GM19395 (cell line): ENCODE results near the gene AHNAK2.
"Not testable (repeated sequence)": the region's sequence is repeated elsewhere in the genome, so short reads cannot be mapped to it uniquely, and the experiment has no call there.

Experiments used
- ATAC-seq: cut with Tn5 transposase; IDR thresholded peaks from one replicate; pipeline ENCODE4 v1.9.1; 2021; ENCODE audit warnings: mild to moderate bottlenecking, moderate library complexity; ENCODE audit not compliant: unreplicated experiment

AHNAK2 gene

DNA sequence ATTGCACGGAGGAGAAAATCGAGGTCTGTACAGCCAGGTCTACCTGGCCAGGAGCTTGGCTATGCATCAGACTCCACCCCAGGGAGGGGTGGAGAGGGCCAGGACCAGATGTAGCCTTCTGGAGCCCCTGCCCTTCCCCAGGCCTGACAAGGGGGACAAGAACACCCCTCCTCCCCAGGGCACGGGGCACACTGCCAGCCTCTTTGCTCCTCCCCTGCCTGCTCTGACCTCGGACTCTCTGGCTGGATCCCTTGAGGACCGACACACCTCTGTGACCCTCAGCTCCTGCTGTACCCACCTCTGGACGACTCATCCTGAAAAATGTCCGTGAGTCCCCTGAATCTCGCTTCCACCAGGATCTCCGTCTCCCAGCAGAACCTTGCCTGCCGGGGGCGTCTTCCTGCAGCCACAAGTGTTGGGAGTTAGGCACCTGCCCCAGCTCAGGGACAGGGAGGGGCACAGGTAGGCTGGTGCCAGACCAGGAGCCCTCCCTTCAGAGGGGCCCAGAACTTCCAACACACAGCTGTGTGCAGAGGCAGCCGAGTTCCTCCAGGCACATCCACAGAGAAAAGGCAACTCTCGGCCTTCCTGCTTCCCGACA lies 21.8 kb downstream of the AHNAK2 start:
- no peak for ATAC-seq

DNA sequence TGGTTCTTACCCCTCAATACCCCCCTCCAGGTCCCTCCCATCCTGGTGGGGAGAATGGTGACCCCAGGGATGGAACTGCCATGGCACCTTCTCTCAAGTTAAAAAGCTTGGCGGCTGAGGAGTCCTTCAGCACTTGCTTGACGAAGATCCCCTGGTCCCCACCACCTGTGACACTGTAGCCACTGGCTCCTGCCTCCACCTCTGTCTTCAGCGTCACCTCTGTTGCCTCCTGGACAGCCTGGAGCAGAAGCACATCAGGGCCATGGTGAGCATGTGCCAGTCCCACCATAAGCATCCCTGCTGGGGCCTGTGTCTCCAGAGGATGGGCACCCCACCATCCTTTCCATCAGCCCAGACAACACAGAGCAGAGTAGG lies 22.8 kb downstream of the AHNAK2 start:
- ATAC-seq = no peak

DNA sequence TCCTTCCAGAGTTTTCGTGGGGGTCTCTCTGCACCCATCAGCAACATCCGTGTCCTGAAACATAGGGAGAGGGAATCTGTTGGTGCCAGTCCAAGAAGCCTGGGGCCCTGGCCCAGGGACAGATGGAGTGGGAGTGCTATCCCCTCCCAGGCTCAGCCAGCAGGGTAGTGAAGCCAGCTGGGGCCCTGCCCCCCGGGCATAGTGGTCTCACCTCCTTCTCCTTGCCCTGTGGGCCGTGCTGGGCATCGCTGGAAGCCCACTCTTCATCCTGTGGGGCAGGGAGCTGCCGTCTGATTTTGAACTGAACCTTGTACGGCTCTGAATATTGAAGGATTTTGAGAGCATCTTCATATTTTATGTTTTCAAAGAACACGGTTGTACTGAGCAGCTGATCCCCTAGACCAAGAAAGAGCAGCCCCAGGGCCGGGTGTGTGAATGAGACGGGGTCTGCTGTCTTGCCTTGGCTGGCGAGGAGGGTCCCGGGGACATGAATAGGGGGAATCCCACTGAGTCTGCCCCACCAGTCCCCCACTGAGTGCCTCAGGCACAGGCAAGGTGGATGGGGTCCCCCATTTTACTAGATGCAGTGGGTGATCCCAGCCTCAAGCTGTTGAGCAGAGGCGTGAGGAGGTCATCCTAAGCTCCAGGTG lies 23.3 kb downstream of the AHNAK2 start:
- ATAC-seq = no peak

DNA sequence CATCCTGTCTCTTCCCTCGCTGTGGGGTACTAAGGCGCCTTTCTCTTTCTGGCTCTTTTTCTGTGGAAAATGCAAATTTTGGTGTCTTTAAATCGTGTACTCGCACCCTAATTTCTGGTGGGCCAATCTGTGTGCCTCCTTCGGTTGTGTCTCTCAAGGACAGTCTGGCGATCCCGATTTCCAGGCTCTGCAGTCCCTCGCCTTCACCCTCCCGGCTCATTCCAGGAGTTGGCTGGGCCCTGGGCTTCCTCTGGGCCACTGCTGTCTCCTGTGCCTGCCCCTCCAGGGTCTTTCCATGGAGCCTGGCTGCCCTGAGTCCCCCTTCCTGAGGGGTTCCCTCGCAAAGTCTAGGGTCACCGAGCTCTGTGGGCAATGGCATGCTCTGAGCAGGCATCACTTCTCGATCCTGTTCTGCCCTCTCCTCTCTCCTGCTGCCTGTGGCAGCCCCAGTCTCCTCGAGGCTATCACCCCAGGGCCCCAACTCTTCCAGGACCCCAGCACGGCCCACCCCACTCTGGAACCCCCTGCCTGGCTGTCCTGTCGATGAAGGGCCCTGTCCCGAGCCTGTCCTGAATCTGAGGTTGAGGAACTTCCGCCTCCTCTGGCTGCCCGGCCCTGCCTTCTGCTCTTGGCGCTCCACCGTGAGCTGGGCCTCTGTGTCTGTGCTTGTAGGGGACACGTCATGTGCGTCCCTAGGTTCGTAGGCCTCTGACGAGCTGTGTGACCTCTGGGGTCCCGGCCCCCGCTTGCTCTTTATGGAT lies 24.1 kb downstream of the AHNAK2 start:
- no peak for ATAC-seq

DNA sequence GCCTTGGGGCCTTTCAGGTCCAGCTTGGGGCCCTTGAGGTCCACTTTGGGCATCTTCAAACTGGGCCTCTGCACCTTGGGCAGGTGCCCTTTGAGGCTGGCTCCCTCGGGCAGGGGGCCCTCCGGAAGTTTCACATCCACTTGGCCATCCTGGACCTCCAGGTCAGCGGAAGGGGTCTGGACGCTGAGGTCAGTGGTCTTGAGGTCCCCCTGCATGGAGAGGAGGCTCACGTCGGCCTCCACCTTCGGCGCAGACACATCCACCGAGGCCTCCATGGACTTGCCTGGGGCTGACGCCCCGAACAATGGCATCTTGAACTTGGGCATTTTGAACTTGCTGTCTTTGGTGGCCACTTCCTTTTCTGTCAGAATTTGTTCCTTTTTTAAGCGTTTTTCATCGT lies 25.1 kb downstream of the AHNAK2 start:
- no peak for ATAC-seq

DNA sequence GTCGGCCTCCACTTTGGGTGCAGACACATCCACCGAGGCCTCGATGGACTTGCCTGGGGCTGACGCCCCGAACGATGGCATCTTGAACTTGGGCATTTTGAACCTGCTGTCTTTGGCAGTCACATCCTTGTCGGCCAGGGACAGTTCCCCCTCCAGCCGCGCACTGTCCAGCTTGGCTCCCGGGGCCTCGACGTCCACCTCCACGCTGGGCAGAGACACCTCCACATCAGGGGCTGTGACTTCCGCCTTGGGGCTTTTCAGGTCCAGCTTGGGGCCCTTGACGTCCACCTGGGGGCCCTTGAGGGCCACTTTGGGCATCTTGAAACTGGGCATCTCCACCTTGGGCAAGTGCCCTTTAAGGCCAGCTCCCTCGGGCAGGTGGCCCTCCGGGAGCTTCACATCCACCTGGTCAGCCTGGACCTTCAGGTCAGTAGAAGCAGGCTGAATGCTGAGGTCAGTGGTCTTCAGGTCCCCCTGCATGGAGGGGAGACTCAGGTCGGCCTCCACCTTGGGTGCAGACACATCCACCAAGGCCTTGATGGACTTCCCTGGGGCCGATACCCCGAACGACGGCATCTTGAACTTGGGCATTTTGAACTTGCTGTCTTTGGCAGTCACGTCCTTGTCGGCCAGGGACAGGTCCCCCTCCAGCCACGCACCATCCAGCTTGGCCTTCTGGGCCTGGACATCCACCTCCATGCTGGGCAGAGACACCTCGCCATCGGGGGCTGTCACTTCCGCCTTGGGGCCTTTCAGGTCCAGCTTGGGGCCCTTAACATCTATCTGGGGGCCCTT lies 26.1 kb downstream of the AHNAK2 start:
- ATAC-seq = not testable (repeated sequence)

DNA sequence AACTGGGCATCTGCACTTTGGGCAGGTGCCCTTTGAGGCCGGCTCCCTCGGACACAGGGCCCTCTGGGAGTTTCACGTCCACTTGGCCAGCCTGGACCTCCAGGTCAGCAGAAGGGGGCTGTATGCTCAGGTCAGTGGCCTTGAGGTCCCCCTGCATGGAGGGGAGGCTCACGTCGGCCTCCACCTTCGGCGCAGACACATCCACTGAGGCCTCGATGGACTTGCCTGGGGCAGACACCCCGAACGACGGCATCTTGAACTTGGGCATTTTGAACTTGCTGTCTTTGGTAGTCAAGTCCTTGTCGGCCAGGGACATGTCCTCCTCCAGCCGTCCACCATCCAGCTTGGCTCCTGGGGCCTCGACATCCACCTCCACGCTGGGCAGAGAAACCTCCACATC lies 27.5 kb downstream of the AHNAK2 start:
- not testable (repeated sequence) for ATAC-seq

DNA sequence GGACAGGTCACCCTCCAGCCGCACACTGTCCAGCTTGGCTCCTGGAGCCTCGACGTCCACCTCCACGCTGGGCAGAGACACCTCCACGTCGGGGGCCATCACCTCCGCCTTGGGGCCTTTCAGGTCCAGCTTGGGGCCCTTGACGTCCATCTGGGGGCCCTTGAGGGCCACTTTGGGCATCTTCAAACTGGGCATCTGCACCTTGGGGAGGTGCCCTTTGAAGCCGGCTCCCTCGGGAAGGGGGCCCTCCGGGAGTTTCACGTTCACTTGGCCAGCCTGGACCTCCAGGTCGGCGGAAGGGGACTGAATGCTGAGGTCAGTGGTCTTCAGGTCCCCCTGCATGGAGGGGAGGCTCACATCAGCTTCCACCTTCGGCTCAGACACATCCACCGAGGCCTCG lies 28.2 kb downstream of the AHNAK2 start:
- no peak for ATAC-seq

DNA sequence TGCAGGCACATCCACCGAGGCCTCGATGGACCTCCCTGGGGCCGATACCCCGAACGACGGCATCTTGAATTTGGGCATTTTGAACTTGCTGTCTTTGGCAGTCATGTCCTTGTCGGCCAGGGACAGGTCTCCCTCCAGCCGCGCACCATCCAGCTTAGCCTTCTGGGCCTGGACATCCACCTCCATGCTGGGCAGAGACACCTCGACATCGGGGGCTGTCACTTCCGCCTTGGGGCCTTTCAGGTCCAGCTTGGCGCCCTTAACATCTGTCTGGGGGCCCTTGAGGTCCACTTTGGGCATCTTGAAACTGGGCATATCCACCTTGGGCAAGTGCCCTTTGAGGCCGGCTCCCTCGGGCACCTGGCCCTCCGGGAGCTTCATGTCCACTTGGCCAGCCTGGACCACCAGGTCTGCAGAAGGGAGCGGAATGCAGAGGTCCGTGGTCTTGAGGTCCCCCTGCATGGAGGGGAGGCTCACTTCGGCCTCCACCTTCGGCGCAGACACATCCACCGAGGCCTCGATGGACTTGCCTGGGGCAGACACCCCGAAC lies 28.7 kb downstream of the AHNAK2 start:
- not testable (repeated sequence) for ATAC-seq

DNA sequence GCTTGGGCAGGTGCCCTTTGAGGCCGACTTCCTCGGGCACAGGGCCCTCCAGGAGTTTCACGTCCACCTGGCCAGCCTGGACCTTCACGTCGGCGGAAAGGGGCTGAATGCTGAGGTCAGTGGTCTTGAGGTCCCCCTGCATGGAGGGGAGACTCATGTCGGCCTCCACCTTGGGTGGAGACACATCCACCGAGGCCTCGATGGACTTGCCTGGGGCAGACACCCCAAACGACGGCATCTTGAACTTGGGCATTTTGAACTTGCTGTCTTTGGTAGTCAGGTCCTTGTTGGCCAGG lies 29.5 kb downstream of the AHNAK2 start:
- ATAC-seq = no peak

DNA sequence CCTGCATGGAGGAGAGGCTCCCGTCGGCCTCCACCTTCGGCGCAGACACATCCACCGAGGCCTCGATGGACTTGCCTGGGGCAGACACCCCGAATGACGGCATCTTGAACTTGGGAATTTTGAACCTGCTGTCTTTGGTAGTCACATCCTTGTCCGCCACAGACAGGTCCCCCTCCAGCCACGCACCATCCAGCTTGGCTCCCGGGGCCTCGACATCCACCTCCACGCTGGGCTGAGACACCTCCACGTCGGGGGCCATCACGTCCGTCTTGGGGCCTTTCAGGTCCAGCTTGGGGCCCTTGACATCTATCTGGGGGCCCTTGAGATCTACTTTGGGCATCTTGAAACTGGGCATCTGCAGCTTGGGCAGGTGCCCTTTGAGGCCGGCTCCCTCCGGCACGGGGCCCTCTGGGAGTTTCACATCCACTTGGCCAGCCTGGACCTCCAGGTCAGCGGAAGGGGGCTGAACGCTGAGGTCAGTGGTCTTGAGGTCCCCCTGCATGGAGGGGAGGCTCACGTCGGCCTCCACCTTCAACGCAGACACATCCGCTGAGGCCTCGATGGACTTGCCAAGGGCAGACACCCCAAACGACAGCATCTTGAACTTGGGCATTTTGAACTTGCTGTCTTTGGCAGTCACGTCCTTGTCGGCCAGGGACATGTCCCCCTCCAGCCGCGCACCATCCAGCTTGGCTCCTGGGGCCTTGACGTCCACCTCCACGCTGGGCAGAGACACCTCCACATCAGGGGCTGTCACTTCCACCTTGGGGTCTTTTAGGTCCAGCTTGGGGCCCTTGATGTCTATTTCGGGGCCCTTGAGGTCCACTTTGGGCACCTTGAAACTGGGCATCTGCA lies 30.1 kb downstream of the AHNAK2 start:
- not testable (repeated sequence) for ATAC-seq

DNA sequence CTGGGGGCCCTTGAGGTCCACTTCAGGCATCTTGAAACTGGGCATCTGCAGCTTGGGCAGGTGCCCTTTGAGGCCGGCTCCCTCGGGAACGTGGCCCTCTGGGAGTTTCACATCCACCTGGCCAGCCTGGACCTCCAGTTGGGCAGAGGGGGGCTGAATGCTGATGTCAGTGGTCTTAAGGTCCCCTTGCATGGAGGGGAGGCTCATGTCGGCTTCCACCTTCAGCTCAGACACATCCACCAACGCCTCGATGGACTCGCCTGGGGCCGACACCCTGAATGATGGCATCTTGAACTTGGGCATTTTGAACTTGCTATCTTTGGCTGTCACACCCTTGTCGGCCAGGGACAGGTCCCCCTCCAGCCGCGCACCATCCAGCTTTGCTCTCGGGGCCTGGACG lies 31.0 kb downstream of the AHNAK2 start:
- ATAC-seq = not testable (repeated sequence)

DNA sequence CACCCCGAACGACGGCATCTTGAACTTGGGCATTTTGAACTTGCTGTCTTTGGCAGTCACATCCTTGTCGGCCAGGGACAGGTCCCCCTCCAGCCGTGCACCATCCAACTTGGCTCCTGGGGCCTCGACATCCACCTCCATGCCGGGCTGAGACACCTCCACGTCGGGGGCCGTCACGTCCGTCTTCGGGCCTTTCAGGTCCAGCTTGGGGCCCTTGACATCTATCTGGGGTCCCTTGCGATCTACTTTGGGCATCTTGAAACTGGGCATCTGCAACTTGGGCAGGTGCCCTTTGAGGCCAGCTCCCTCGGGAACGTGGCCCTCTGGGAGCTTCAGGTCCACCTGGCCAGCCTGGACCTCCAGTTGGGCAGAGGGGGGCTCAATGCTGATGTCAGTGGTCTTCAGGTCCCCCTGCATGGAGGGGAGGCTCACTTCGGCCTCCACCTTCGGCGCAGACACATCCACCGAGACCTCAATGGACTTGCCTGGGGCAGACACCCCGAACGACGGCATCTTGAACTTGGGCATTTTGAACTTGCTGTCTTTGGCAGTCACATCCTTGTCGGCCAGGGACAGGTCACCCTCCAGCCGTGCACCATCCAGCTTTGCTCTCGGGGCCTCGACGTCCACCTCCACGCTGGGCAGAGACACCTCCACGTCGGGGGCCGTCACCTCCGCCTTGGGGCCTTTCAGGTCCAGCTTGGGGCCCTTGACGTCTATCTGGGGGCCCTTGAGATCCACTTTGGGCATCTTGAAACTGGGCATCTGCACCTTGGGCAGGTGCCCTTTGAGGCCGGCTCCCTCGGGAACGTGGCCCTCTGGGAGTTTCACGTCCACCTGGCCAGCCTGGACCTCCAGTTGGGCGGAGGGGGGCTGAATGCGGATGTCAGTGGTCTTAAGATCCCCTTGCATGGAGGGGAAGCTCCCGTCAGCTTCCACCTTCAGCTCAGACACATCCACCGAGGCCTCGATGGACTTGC lies 31.9 kb downstream of the AHNAK2 start:
- not testable (repeated sequence) for ATAC-seq

DNA sequence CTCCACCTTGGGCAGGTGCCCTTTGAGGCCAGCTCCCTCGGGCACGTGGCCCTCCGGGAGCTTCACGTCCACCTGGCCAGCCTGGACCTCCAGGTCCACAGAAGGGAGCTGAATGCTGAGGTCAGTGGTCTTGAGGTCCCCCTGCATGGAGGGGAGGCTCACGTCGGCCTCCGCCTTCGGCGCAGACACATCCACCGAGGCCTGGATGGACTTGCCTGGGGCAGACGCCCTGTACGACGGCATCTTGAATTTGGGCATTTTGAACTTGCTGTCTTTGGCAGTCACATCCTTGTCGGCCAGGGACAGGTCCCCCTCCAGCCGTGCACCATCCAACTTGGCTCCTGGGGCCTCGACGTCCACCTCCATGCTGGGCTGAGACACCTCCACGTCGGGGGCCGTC lies 32.9 kb downstream of the AHNAK2 start:
- not testable (repeated sequence) for ATAC-seq

DNA sequence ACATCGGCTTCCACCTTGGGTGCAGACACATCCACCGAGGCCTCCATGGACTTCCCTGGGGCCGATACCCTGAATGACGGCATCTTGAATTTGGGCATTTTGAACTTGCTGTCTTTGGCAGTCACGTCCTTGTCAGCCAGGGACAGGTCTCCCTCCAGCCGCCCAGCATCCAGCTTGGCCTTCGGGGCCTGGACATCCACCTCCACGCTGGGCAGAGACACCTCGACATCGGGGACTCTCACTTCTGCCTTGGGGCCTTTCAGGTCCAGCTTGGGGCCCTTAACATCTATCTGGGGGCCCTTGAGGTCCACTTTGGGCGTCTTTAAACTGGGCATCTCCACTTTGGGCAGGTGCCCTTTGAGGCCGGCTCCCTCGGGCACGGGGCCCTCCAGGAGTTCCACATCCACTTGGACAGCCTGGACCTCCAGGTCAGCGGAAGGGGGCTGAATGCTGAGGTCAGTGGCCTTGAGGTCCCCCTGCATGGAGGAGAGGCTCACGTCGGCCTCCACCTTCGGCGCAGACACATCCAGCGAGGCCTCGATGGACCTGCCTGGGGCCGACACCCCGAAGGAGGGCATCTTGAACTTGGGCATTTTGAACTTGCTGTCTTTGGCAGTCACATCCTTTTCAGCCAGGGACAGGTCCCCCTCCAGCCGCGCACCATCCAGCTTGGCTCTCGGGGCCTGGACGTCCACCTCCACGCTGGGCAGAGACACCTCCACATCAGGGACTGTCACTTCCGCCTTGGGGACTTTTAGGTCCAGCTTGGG lies 33.6 kb downstream of the AHNAK2 start:
- not testable (repeated sequence) for ATAC-seq

DNA sequence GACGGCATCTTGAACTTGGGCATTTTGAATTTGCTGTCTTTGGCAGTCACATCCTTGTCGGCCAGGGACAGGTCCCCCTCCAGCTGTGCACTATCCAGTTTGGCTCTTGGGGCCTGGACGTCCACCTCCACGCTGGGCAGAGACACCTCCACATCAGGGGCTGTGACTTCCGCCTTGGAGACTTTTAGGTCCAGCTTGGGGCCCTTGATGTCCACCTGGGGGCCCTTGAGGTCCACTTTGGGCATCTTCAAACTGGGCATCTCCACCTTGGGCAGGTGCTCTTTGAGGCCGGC lies 34.2 kb downstream of the AHNAK2 start:
- not testable (repeated sequence) for ATAC-seq

DNA sequence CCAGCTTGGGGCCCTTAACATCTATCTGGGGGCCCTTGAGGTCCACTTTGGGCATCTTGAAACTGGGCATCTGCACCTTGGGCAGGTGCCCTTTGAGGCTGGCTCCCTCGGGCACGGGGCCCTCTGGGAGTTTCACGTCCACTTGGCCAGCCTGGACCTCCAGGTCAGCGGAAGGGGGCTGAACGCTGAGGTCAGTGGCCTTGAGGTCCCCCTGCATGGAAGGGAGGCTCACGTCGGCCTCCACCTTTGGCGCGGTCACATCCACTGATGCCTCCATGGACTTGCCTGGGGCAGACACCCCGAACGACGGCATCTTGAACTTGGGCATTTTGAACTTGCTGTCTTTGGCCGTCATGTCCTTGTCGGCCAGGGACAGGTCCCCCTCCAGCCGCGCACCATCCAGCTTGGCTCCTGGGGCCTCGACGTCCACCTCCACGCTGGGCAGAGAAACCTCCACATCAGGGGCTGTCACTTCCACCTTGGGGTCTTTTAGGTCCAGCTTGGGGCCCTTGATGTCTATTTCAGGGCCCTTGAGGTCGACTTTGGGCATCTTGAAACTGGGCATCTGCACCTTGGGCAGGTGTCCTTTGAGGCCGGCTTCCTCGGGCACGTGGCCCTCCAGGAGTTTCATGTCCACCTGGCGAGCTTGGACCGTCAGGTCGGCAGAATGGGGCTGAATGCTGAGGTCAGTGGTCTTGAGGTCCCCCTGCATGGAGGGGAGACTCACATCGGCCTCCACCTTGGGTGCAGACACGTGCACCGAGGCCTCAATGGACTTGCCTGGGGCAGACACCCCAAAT lies 34.8 kb downstream of the AHNAK2 start:
- not testable (repeated sequence) for ATAC-seq

DNA sequence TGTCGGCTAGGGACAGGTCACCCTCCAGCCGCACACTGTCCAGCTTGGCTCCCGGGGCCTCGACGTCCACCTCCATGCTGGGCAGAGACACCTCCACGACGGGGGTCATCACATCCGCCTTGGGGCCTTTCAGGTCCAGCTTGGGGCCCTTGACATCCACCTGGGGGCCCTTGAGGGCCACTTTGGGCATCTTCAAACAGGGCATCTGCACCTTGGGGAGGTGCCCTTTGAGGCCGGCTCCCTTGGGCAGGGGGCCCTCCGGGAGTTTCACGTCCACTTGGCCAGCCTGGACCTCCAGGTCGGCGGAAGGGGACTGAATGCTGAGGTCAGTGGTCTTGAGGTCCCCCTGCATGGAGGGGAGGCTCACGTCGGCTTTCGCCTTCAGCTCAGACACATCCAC lies 35.6 kb downstream of the AHNAK2 start:
- no peak for ATAC-seq
